HepG2 (cell line): ENCODE data around the gene LSMEM2. TPM values are rescaled to one million over a fixed set of nuclear protein-coding genes. Genes with fewer than 3 reads are reported as not detected.

Experiments
- BHLHE40 ChIP-seq: IDR thresholded peaks from 2 replicates; pipeline ENCODE4 v1.6.1; 2011; ENCODE audit warnings: low read length, improper control_type of control experiment
- DPF2 ChIP-seq: sonication (generic); formaldehyde crosslinking; IDR thresholded peaks from 2 replicates; pipeline ENCODE4 v1.4.0; 2020; ENCODE audit warnings: mild to moderate bottlenecking, low read depth, missing genetic modification reagents, borderline replicate concordance
- FIP1L1 ChIP-seq: fragments of 200-400 bp; formaldehyde crosslinking; IDR thresholded peaks from 2 replicates; pipeline ENCODE4 v1.6.1; 2018; ENCODE audit warnings: low read depth, mild to moderate bottlenecking, low read length, moderate library complexity, borderline replicate concordance; ENCODE audit not compliant: insufficient read depth
- HOXD1 ChIP-seq: sonication (generic); formaldehyde crosslinking; IDR thresholded peaks from 2 replicates; pipeline ENCODE4 v1.5.0; 2020; ENCODE audit warnings: missing genetic modification reagents
- KLF9 ChIP-seq: IDR thresholded peaks from 2 replicates; pipeline ENCODE4 v1.6.1; 2016; ENCODE audit warnings: low read depth
- LCORL ChIP-seq, 2 experiments: fragments of 450-650 bp in 1 of 2; sonication (generic) in 1 of 2; formaldehyde crosslinking in 1 of 2; IDR thresholded peaks; 2 replicates each; pipeline versions ENCODE4 v1.5.0 to v1.6.1; 2017 to 2020; ENCODE audit warnings: antibody characterized with exemption in 1 of 2, missing genetic modification reagents in 1 of 2
- MAFK ChIP-seq, 2 experiments: IDR thresholded peaks in 1 of 2; conservative IDR thresholded peaks in 1 of 2; 2 replicates each; pipeline ENCODE4 v1.6.1; 2011; ENCODE audit warnings: improper control_type of control experiment in 2 of 2, low read length in 2 of 2
- SETDB1 ChIP-seq: sonication (generic); formaldehyde crosslinking; IDR thresholded peaks from 2 replicates; pipeline ENCODE4 v1.5.1; 2020; ENCODE audit warnings: missing genetic modification reagents, mild to moderate bottlenecking, borderline replicate concordance
- SIN3B ChIP-seq: fragments of 150-350 bp; IDR thresholded peaks from 2 replicates; pipeline ENCODE4 v1.6.1; 2014; ENCODE audit warnings: low read length
- SMYD3 ChIP-seq: sonication (generic); formaldehyde crosslinking; IDR thresholded peaks from 2 replicates; pipeline ENCODE4 v1.8.1; 2023; ENCODE audit warnings: mild to moderate bottlenecking, missing genetic modification reagents
- SP4 ChIP-seq: sonication (generic); formaldehyde crosslinking; IDR thresholded peaks from 2 replicates; pipeline ENCODE4 v1.8.1; 2023; ENCODE audit warnings: mild to moderate bottlenecking, missing genetic modification reagents
- WIZ ChIP-seq: sonication (generic); formaldehyde crosslinking; IDR thresholded peaks from 2 replicates; pipeline ENCODE4 v1.5.1; 2020; ENCODE audit warnings: mild to moderate bottlenecking, missing genetic modification reagents
- ZMYM3 ChIP-seq: sonication (generic); formaldehyde crosslinking; IDR thresholded peaks from 2 replicates; pipeline ENCODE4 v1.5.1; 2020; ENCODE audit warnings: mild to moderate bottlenecking, missing genetic modification reagents
- ZNF484 ChIP-seq: sonication (generic); formaldehyde crosslinking; IDR thresholded peaks from 2 replicates; pipeline ENCODE4 v1.5.1; 2020; ENCODE audit warnings: mild to moderate bottlenecking, low read depth, missing genetic modification reagents, borderline replicate concordance
- ZNF556 ChIP-seq: sonication (generic); formaldehyde crosslinking; IDR thresholded peaks from 2 replicates; pipeline ENCODE4 v1.4.0; 2020; ENCODE audit warnings: mild to moderate bottlenecking, missing genetic modification reagents, borderline replicate concordance
- ZNF598 ChIP-seq: sonication (generic); formaldehyde crosslinking; IDR thresholded peaks from 2 replicates; pipeline ENCODE4 v1.5.1; 2020; ENCODE audit warnings: mild to moderate bottlenecking, missing genetic modification reagents, borderline replicate concordance
- ZNF615 ChIP-seq: sonication (generic); formaldehyde crosslinking; IDR thresholded peaks from 2 replicates; pipeline ENCODE4 v1.5.0; 2020; ENCODE audit warnings: mild to moderate bottlenecking, missing genetic modification reagents, borderline replicate concordance
- ZNF761 ChIP-seq: sonication (generic); formaldehyde crosslinking; conservative IDR thresholded peaks from 2 replicates; pipeline ENCODE4 v1.4.0; 2020; ENCODE audit warnings: mild to moderate bottlenecking, missing genetic modification reagents
- ZSCAN9 ChIP-seq: IDR thresholded peaks from 2 replicates; pipeline ENCODE4 v1.6.1; 2016; ENCODE audit warnings: borderline replicate concordance
- polyA plus RNA-seq, 8 experiments: library from polyadenylated mRNA; depleted of rRNA in 3 of 8; stranded (reverse) in 7 of 8; unstranded in 1 of 8; fragments of >200 nt; fragmentation: Illumina TruSeq in 4 of 8; extraction: Trizol in 4 of 8; gene quantifications; 2 replicates each; pipeline versions ENCODE4 v1.2.1 to v1.2.3, GENCODE V29; 2011 to 2016; ENCODE audit warnings: low read depth in 4 of 8, missing spikeins in 1 of 8, mixed read lengths in 1 of 8; ENCODE audit not compliant: insufficient read depth in 1 of 8
- total RNA-seq, 5 experiments: library from RNA; depleted of rRNA; stranded (reverse); fragments of >200 nt; fragmentation: Illumina TruSeq; extraction: Trizol; gene quantifications; 2 replicates each; pipeline ENCODE4 v1.2.3, GENCODE V29; 2016; ENCODE audit warnings: low read depth in 1 of 5
- TF ChIP-seq, protein P1 (sequence below): sonication (generic); formaldehyde crosslinking; IDR thresholded peaks from 2 replicates; pipeline ENCODE4 v1.4.0; 2020; ENCODE audit warnings: missing genetic modification reagents, borderline replicate concordance
- TF ChIP-seq, protein P2 (sequence below): sonication (generic); formaldehyde crosslinking; IDR thresholded peaks from 2 replicates; pipeline ENCODE4 v1.5.0; 2020; ENCODE audit warnings: mild to moderate bottlenecking, missing genetic modification reagents, moderate library complexity
- TF ChIP-seq, protein P3 (sequence below): sonication (generic); formaldehyde crosslinking; conservative IDR thresholded peaks from 2 replicates; pipeline ENCODE4 v1.8.0; 2022; ENCODE audit warnings: mild to moderate bottlenecking, moderate library complexity, missing genetic modification reagents
- TF ChIP-seq, protein P4 (sequence below): IDR thresholded peaks from 2 replicates; pipeline ENCODE4 v1.6.1; 2016; ENCODE audit warnings: missing biosample characterization, missing genetic modification reagents, low read depth

LSMEM2 gene
- total and polyA plus RNA-seq, 2 of the 13 experiments (the other 11 are each of a cell fraction or from before 2014, with no cell fraction given): 0.07 to 0.41 TPM

DNA sequence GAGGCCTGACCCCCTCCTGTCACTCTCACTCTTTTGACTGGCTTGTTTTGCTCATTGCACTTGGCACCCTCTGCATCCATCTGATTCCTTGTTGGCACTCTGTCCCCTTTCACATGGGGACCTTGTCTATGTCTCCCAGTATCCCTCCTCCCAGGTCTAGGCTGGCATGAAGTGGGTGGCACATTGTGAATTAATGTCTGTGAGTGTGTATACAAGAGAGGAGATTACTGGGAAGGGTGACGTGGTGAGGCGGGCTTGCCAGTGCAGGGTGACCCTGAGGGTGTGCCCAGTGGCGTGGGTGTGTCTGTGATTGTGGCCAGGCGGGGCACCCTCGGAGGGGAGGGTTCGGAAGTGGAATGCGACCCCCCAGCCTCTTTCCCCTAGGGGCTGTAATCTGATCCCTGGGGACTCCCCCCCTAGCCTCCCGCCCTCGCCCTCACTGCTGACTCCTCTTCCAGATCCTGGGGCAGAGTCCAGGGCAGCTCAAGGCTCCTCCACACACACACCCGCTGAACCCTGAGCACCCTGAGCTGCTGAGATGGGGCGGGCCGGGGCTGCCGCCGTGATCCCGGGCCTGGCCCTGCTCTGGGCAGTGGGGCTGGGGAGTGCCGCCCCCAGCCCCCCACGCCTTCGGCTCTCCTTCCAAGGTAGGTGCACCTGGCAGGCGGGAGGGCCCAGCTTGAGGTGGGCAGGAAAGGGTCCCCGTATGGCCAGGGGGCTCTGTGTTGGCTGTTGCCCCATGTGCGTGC is 10.0 kb upstream of the LSMEM2 start, which contains the start of gene SEMA3B (continued):
- TF ChIP-seq, protein P1, sequence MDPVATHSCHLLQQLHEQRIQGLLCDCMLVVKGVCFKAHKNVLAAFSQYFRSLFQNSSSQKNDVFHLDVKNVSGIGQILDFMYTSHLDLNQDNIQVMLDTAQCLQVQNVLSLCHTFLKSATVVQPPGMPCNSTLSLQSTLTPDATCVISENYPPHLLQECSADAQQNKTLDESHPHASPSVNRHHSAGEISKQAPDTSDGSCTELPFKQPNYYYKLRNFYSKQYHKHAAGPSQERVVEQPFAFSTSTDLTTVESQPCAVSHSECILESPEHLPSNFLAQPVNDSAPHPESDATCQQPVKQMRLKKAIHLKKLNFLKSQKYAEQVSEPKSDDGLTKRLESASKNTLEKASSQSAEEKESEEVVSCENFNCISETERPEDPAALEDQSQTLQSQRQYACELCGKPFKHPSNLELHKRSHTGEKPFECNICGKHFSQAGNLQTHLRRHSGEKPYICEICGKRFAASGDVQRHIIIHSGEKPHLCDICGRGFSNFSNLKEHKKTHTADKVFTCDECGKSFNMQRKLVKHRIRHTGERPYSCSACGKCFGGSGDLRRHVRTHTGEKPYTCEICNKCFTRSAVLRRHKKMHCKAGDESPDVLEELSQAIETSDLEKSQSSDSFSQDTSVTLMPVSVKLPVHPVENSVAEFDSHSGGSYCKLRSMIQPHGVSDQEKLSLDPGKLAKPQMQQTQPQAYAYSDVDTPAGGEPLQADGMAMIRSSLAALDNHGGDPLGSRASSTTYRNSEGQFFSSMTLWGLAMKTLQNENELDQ (CRISPR knock-in tag): no peak
- TF ChIP-seq, protein P2, sequence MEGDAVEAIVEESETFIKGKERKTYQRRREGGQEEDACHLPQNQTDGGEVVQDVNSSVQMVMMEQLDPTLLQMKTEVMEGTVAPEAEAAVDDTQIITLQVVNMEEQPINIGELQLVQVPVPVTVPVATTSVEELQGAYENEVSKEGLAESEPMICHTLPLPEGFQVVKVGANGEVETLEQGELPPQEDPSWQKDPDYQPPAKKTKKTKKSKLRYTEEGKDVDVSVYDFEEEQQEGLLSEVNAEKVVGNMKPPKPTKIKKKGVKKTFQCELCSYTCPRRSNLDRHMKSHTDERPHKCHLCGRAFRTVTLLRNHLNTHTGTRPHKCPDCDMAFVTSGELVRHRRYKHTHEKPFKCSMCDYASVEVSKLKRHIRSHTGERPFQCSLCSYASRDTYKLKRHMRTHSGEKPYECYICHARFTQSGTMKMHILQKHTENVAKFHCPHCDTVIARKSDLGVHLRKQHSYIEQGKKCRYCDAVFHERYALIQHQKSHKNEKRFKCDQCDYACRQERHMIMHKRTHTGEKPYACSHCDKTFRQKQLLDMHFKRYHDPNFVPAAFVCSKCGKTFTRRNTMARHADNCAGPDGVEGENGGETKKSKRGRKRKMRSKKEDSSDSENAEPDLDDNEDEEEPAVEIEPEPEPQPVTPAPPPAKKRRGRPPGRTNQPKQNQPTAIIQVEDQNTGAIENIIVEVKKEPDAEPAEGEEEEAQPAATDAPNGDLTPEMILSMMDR (CRISPR knock-in tag): no peak
- TF ChIP-seq BHLHE40 (no peak), DPF2 (CRISPR knock-in tag) (no peak), FIP1L1 (no peak), MAFK (conservative IDR thresholded peaks at IDR 0.05 in 1 of 2, IDR thresholded peaks at IDR 0.05 in 1 of 2; ENCODE audit: low read length in 2 of 2) (no peak), LCORL (IDR thresholded peaks at IDR 0.05) (no peak), LCORL (CRISPR knock-in tag; IDR thresholded peaks at IDR 0.05) (peak; percentile 78), HOXD1 (no peak), SMYD3 (CRISPR knock-in tag) (no peak), ZSCAN9 (CRISPR knock-in tag) (no peak), ZMYM3 (no peak), ZNF761 (CRISPR knock-in tag) (no peak), SP4 (CRISPR knock-in tag) (no peak; the same call in 1 of the 2 replicates), SIN3B (no peak), SETDB1 (CRISPR knock-in tag) (no peak), ZNF484 (CRISPR knock-in tag) (no peak), KLF9 (CRISPR knock-in tag) (no peak), WIZ (no peak), ZNF615 (CRISPR knock-in tag) (no peak), ZNF556 (CRISPR knock-in tag) (no peak), ZNF598 (no peak)
- TF ChIP-seq, protein P3, sequence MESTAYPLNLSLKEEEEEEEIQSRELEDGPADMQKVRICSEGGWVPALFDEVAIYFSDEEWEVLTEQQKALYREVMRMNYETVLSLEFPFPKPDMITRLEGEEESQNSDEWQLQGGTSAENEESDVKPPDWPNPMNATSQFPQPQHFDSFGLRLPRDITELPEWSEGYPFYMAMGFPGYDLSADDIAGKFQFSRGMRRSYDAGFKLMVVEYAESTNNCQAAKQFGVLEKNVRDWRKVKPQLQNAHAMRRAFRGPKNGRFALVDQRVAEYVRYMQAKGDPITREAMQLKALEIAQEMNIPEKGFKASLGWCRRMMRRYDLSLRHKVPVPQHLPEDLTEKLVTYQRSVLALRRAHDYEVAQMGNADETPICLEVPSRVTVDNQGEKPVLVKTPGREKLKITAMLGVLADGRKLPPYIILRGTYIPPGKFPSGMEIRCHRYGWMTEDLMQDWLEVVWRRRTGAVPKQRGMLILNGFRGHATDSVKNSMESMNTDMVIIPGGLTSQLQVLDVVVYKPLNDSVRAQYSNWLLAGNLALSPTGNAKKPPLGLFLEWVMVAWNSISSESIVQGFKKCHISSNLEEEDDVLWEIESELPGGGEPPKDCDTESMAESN (CRISPR knock-in tag): no peak
- TF ChIP-seq, protein P4, sequence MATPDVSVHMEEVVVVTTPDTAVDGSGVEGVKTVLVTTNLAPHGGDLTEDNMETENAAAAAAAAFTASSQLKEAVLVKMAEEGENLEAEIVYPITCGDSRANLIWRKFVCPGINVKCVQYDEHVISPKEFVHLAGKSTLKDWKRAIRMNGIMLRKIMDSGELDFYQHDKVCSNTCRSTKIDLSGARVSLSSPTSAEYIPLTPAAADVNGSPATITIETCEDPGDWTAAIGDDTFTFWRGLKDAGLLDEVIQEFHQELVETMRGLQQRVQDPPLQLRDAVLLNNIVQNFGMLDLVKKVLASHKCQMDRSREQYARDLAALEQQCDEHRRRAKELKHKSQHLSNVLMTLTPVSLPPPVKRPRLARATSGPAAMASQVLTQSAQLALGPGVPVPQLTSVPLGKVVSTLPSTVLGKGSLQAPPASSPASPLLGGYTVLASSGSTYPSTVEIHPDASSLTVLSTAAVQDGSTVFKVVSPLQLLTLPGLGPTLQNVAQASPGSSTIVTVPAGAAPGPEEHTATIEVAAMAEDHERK (CRISPR knock-in tag): no peak
